HK-2 (cell line): ENCODE data around the gene MRPL11.

Experiments used
- DNase-seq: peaks from one replicate; pipeline ENCODE4 v3.0.0-alpha.2; 2018; ENCODE audit not compliant: unreplicated experiment

Gene MRPL11

GRCh38 chr11:66391322-66391721 is 47.3 kb downstream of the MRPL11 start:
- DNase-seq = no peak

GRCh38 chr11:66388780-66389386 is 49.8 kb downstream of the MRPL11 start:
- DNase-seq = peak; percentile 38

- peak; percentile 55 for DNase-seq
Measured at GRCh38 chr11:66386171-66387069, 52.2 kb downstream of the MRPL11 start.
